Fibroblast of lung (primary cell): ENCODE results near the gene MTHFSD. TPM values are rescaled to one million over a fixed set of nuclear protein-coding genes. Genes with fewer than 3 reads are reported as not detected.

Experiments
- DNase-seq, 2 donors: peaks; one replicate each; pipeline versions ENCODE4 v3.0.0 to v3.0.0-alpha.2; 2010; ENCODE audit warnings: low read depth in 2 of 2
- H2AFZ ChIP-seq: 2 replicates; pipeline ENCODE4 v1.5.1; 2012; ENCODE audit warnings: low read length, control low read depth, inconsistent platforms
- H3K27ac ChIP-seq: 2 replicates; pipeline ENCODE4 v1.5.1; 2011; ENCODE audit warnings: low read length, control low read depth; ENCODE audit not compliant: insufficient read depth
- H3K27me3 ChIP-seq: 2 replicates; pipeline ENCODE4 v1.5.1; 2011; ENCODE audit warnings: mild to moderate bottlenecking, low read length; ENCODE audit not compliant: control insufficient read depth, insufficient read depth
- H3K36me3 ChIP-seq: 2 replicates; pipeline ENCODE4 v1.5.1; 2011; ENCODE audit warnings: low read length; ENCODE audit not compliant: control insufficient read depth, insufficient read depth
- H3K4me1 ChIP-seq: 2 replicates; pipeline ENCODE4 v1.5.1; 2011; ENCODE audit warnings: low read length; ENCODE audit not compliant: control insufficient read depth, insufficient read depth; ENCODE audit errors: extremely low read depth
- H3K4me2 ChIP-seq: 2 replicates; pipeline ENCODE4 v1.5.1; 2011; ENCODE audit warnings: low read length, control low read depth; ENCODE audit not compliant: insufficient read depth; ENCODE audit errors: extremely low read depth
- H3K4me3 ChIP-seq, 4 experiments: fragments of 200-600 bp in 1 of 4; sonication (generic) in 1 of 4; replicated peaks in 1 of 4; 2 replicates each; pipeline ENCODE4 v1.5.1; 2011 to 2016; ENCODE audit warnings: low read length in 4 of 4, low read depth in 3 of 4, mild to moderate bottlenecking in 3 of 4, control low read depth in 2 of 4, inconsistent platforms in 1 of 4, mixed read lengths in 1 of 4; ENCODE audit not compliant: insufficient read depth in 1 of 4; ENCODE audit errors: control extremely low read depth in 1 of 4
- H3K79me2 ChIP-seq: 2 replicates; pipeline ENCODE4 v1.5.1; 2012; ENCODE audit warnings: mild to moderate bottlenecking, low read length, inconsistent platforms; ENCODE audit not compliant: control insufficient read depth, insufficient read depth
- H3K9ac ChIP-seq: 2 replicates; pipeline ENCODE4 v1.5.1; 2011; ENCODE audit warnings: mild to moderate bottlenecking, low read length, control low read depth; ENCODE audit not compliant: insufficient read depth
- H3K9me3 ChIP-seq: 2 replicates; pipeline ENCODE4 v1.5.1; 2012; ENCODE audit warnings: low read depth, low read length; ENCODE audit not compliant: control insufficient read depth, insufficient read depth
- H4K20me1 ChIP-seq: 2 replicates; pipeline ENCODE4 v1.5.1; 2011; ENCODE audit warnings: low read length; ENCODE audit not compliant: control insufficient read depth, insufficient read depth; ENCODE audit errors: extremely low read depth
- EZH2 ChIP-seq: IDR thresholded peaks from 2 replicates; pipeline ENCODE4 v1.5.1; 2012; ENCODE audit warnings: low read length, control low read depth, mild to moderate bottlenecking; ENCODE audit errors: missing control alignments
- polyA plus RNA-seq, 2 donors: library from polyadenylated mRNA; depleted of rRNA in 1 of 2; stranded (reverse) in 1 of 2; unstranded in 1 of 2; fragments of >200 nt; gene quantifications; 2 replicates each; pipeline ENCODE4 v1.2.1, GENCODE V29; 2011 to 2012; ENCODE audit warnings: missing spikeins in 1 of 2
- total RNA-seq: library from RNA; depleted of rRNA; stranded (reverse); fragments of >200 nt; gene quantifications from 2 replicates; pipeline ENCODE4 v1.2.1, GENCODE V29; 2014
- TF ChIP-seq, protein P1 (sequence below), 2 donors: IDR thresholded peaks in 1 of 2; conservative IDR thresholded peaks in 1 of 2; 1 replicate in 1 of 2; 2 replicates in 1 of 2; pipeline ENCODE4 v1.5.1; 2011 to 2012; ENCODE audit warnings: low read length in 2 of 2, control low read depth in 1 of 2, inconsistent platforms in 1 of 2, low read depth in 1 of 2, mild to moderate bottlenecking in 1 of 2

Gene MTHFSD
- total and polyA plus RNA-seq, 2 donors (not counting 1 experiment from before 2014, with no cell fraction given), result 13.1 to 19.3 TPM

DNA sequence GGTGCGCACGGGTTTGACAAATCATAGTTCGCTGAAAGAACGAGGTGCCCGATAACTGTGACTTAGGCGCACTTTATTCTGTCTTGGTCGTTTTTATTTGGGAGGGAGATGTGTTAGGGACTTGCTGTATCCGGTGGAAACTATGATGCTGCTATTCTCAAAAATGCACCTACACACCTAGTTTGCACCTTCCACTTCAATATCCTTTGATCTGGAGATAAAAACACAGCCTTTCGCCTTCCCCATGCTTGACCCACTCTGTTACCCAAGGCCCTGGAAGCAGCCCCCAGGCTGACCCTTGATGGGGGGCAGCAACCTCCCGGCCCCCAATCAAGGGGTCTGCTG lies 59.7 kb downstream of the MTHFSD start:
- Histone ChIP-seq H3K4me3 (no peak overlapping the region), H3K27ac (no peak overlapping the region), H3K79me2 (peaks cover 75% of the 10 kb centered on the region), H3K4me1 (peaks cover 10% of the 10 kb centered on the region), H3K9ac (no peak overlapping the region), H4K20me1 (no peaks in the 10 kb centered on the region), H3K36me3 (peaks cover 2% of the 10 kb centered on the region), H2AFZ (no peak overlapping the region), H3K4me2 (no peak overlapping the region), H3K27me3 (no peaks in the 10 kb centered on the region), H3K9me3 (no peaks in the 10 kb centered on the region)
- no peak for TF ChIP-seq EZH2
- TF ChIP-seq, protein P1, sequence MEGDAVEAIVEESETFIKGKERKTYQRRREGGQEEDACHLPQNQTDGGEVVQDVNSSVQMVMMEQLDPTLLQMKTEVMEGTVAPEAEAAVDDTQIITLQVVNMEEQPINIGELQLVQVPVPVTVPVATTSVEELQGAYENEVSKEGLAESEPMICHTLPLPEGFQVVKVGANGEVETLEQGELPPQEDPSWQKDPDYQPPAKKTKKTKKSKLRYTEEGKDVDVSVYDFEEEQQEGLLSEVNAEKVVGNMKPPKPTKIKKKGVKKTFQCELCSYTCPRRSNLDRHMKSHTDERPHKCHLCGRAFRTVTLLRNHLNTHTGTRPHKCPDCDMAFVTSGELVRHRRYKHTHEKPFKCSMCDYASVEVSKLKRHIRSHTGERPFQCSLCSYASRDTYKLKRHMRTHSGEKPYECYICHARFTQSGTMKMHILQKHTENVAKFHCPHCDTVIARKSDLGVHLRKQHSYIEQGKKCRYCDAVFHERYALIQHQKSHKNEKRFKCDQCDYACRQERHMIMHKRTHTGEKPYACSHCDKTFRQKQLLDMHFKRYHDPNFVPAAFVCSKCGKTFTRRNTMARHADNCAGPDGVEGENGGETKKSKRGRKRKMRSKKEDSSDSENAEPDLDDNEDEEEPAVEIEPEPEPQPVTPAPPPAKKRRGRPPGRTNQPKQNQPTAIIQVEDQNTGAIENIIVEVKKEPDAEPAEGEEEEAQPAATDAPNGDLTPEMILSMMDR (conservative IDR thresholded peaks at IDR 0.05 in 1 of 2, IDR thresholded peaks at IDR 0.05 in 1 of 2; ENCODE audit: low read depth in 1 of 2, low read length in 2 of 2), result no peak
- DNase-seq, result no peak

- Histone ChIP-seq H3K36me3 (peaks cover 5% of the 10 kb centered on the region), H4K20me1 (no peaks in the 10 kb centered on the region), H3K79me2 (peaks cover 69% of the 10 kb centered on the region), H3K9me3 (no peaks in the 10 kb centered on the region), H3K27ac (no peak overlapping the region), H3K9ac (no peak overlapping the region), H2AFZ (no peak overlapping the region), H3K27me3 (no peaks in the 10 kb centered on the region), H3K4me1 (peaks cover 10% of the 10 kb centered on the region), H3K4me3 (no peak overlapping the region), H3K4me2 (no peak overlapping the region)
- TF ChIP-seq EZH2, result no peak
- no peak for DNase-seq
These were observed 60.3 kb downstream of the MTHFSD start for GRCh38 chr16:86494565-86495356.

DNA sequence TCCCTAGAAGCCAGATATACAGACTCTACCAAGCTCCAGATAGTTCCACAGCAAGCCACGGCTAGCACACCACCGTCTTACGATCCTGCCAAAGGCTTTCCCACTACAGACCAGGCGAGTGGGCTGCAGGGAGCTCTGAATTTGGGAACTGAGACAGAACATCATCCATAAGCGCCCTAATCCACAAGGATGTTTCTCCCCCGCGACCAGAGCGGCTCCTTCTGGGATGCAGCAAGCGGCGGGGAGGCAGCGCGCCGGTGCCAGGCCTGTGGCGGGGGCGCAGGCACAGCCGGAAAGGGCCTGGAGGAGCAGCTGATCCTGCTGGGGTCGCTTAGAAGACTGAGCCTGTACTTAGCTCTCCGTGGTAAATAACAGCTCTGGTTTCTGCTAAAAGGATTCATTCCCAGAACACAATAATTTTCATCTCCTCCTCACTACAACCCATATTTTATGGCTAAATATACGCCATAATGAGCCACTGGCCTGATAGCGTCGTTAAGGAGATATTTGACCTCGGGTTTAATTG lies 60.9 kb downstream of the MTHFSD start:
- Histone ChIP-seq H3K4me3 (no peak overlapping the region), H3K9ac (no peak overlapping the region), H3K27me3 (no peaks in the 10 kb centered on the region), H3K27ac (no peak overlapping the region), H3K4me1 (peaks cover 10% of the 10 kb centered on the region), H3K79me2 (peaks cover 67% of the 10 kb centered on the region), H3K9me3 (no peaks in the 10 kb centered on the region), H4K20me1 (no peaks in the 10 kb centered on the region), H3K36me3 (peaks cover 5% of the 10 kb centered on the region), H3K4me2 (no peak overlapping the region), H2AFZ (no peak overlapping the region)
- TF ChIP-seq, protein P1 (conservative IDR thresholded peaks at IDR 0.05 in 1 of 2, IDR thresholded peaks at IDR 0.05 in 1 of 2; ENCODE audit: low read depth in 1 of 2, low read length in 2 of 2), result no peak
- TF ChIP-seq EZH2, result no peak
- no peak for DNase-seq
